Measurements from ENCODE around the gene RNF44.

Gene RNF44

DNA sequence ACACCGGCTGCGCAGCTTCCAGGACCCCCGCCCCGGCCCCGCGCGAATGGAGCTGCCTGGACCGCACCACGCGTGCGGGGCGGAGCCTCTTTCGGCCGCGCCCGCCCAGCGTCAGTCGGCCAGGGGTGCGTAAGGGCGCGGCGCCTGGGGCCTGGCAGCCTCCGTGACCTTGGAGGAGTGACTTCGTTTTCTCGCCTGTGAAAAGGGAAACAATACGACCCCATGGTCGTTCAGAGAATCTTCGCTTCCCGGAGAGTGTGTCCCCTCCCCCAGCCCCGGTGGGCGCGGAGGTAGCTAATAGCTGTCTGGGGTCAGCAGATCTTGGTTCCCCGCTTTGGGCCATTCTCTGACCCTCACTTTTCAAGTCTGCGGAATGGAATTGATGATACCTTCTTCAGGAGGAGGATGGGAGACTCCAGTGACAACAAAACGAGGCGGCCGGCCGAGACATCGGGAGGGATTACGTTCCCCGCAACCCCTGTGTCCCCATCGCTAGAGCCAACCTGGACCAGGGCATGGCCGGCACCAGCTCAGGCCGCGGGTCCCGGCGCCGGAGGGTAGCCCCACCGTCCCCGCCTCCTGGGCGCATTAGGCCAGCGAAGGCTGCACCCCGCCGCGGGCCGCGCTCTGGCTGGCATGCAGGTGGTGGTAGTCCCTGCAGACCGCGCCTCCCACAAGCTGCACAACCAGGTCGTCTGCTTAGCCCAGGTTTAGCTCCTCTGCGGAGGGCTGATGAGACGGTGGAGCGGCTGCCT lies 6.4 kb upstream of the RNF44 start:
- Histone ChIP-seq H3K36me3 (ENCODE audit: insufficient read depth, low read length) (no peaks in the 10 kb centered on the region), H3K9ac (ENCODE audit: low read depth, low read length) (peak overlapping the region; percentile 85), H3K4me1 (ENCODE audit: insufficient read depth, low read length) (peaks cover 28% of the 10 kb centered on the region), H3K9me3 (ENCODE audit: control insufficient read depth, insufficient read depth, low read length) (no peaks in the 10 kb centered on the region)

DNA sequence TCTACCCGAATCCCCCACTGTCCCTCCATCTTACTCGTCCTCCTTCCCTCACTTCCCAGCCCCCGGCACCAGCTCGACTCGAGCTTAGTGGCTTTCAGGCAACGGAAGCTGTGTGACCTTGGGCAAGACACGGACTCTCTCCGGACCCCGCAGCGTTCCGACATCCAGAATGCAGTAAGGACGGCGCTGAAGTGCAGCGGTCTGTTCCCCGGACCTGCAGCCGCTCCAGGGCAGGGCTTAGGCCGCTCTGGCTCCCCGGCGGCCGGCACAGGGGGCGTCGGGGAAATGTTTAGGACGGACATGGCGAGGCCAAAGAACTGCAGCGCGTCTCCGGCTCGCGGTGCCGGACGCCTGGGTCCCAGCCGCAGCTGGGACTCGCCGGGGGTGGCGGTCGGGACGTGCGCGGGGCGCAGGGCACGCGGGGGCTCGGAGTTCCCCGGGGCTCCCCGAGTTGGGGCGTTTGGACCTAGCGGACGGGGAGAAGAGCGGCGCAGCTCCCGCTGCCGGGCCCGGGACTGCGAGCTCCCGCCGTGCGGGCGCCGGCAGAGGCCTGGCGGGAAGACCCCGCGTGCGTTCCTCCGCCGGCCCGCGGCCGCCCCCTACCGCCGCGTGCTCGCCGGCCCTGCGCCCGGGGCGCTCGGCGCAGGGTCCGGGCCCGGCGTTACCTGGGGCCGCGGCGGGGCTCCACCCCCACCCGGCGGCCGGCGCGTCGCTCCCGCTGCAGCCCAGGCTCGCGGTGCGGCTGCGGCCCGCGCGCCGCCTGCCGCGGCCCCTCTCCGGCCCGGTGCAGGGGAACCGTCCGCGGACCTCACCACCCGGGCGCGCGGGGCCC lies 5.6 kb upstream of the RNF44 start:
- H3K36me3 ChIP-seq (ENCODE audit: insufficient read depth, low read length): no peaks in the 10 kb centered on the region
- peaks cover 29% of the 10 kb centered on the region for H3K4me1 ChIP-seq (ENCODE audit: insufficient read depth, low read length)
- H3K9ac ChIP-seq (ENCODE audit: low read depth, low read length): peak overlapping the region; percentile 85
- no peaks in the 10 kb centered on the region for H3K9me3 ChIP-seq (ENCODE audit: control insufficient read depth, insufficient read depth, low read length)

DNA sequence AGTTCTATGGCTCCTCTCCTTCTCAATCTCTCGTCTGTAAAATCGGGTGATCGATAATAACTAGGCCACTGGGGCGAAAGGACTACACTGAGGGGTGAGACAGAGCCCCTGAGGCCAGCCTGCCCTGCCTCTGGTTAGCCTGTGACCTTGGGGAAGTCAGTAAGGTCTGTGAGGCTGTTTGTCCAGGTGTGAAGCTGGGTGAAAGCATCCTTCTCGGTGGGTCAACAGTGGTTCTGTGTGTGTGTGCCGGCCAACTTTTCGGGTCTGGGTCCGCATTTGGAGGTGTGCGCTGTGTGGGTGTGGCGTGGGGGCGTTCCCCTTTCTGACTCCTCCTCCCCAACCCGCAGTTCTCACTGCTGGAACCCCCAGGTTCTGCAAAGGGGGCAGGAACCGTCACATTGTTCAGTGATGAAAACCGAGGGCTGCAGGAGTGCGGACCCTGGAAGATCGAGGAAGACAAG lies 5.0 kb upstream of the RNF44 start:
- H3K9ac ChIP-seq (ENCODE audit: low read depth, low read length): peak overlapping the region; percentile 85
- no peaks in the 10 kb centered on the region for H3K9me3 ChIP-seq (ENCODE audit: control insufficient read depth, insufficient read depth, low read length)
- no peaks in the 10 kb centered on the region for H3K36me3 ChIP-seq (ENCODE audit: insufficient read depth, low read length)
- H3K4me1 ChIP-seq (ENCODE audit: insufficient read depth, low read length): peaks cover 29% of the 10 kb centered on the region

DNA sequence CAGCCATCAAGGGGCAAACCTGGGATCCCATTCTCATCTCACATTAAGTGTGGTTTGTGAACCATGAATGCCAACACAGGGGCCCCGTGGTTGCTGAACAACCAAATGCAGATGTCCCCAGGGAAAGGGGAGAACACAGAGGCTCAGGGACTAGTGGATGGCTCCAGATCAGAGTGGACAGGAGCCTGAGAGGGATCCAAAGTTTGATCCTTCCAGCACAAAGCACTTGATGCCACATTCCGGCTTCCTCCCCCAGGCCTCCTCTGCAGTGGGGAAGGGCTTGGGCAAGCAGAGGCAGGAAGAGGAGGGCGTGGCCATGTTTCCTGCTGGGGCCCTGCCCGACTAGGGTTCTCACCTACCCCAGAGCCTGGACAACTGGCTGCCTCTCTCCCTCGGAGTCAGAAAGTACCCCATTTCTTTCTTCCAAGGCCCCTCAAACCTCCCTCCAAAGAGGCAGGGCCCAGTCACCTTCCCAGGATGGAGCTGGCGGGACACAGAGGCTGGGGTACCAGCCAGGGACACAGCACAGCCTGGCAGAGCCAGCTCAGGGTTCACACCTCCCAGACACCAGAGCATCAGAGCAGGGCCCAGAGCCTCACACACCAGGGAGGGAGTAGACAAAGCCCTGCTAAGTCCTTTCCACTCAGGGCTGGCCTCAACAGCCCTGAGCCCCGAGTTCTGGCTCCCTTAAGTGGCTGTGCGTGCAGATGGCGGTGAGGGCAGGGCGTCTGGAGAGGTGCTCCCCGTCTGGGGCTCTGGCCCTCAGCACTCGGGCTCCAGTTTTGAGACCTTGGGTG lies 4.3 kb upstream of the RNF44 start:
- peaks cover 29% of the 10 kb centered on the region for H3K4me1 ChIP-seq (ENCODE audit: insufficient read depth, low read length)

DNA sequence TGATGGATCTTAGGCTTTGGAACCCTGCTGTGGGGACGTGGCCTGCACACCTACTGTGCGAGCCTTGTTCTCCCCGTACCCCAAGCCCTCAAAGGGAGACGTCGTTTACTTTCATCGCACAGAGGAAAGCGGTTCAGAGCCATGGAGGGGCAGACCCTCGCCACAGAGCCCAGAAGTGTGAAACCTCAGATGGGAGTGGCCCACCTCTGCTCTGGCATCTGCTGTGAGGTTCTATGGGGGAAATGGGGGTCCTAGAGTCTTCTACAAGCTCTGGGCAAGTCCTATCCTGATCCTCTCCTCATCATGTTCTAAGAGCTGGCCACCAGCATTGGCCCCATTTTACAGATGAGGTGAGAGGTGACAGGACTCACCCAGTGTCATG lies 3.7 kb upstream of the RNF44 start:
- no peaks in the 10 kb centered on the region for H3K9me3 ChIP-seq (ENCODE audit: control insufficient read depth, insufficient read depth, low read length)
- H3K36me3 ChIP-seq (ENCODE audit: insufficient read depth, low read length): no peaks in the 10 kb centered on the region
- peaks cover 29% of the 10 kb centered on the region for H3K4me1 ChIP-seq (ENCODE audit: insufficient read depth, low read length)
- H3K9ac ChIP-seq (ENCODE audit: low read depth, low read length): peak overlapping the region; percentile 34

More for the DNA sequence above, 4.3 kb upstream of the RNF44 start:
- H3K9ac ChIP-seq (ENCODE audit: low read depth, low read length): peak overlapping the region; percentile 85
- H3K36me3 ChIP-seq (ENCODE audit: insufficient read depth, low read length): no peaks in the 10 kb centered on the region
- H3K9me3 ChIP-seq (ENCODE audit: control insufficient read depth, insufficient read depth, low read length): no peaks in the 10 kb centered on the region

DNA sequence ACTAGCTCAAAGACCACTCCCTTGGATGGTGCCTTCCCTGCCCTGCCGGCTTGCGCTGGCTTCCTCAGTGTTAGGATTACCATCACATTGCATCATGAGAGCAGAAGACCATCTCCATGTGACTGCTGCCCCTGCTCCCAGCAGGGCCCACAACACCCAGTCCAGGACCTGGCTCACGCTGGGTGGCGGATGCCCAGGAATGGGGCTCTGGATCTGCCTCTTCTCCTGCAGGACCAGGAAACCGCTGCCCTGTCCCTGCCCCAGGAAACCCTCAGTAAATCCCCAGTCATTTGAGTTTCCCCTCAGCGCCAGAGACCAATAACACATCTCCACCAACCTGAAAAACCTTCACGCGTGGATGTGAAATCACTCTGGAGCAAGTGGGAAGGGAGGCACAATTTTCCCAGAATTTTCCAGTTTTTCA lies 3.3 kb upstream of the RNF44 start:
- Histone ChIP-seq H3K9me3 (ENCODE audit: control insufficient read depth, insufficient read depth, low read length) (no peaks in the 10 kb centered on the region), H3K4me1 (ENCODE audit: insufficient read depth, low read length) (peaks cover 30% of the 10 kb centered on the region), H3K36me3 (ENCODE audit: insufficient read depth, low read length) (no peaks in the 10 kb centered on the region), H3K9ac (ENCODE audit: low read depth, low read length) (no peak overlapping the region; the same call in 1 of the 2 replicates)

DNA sequence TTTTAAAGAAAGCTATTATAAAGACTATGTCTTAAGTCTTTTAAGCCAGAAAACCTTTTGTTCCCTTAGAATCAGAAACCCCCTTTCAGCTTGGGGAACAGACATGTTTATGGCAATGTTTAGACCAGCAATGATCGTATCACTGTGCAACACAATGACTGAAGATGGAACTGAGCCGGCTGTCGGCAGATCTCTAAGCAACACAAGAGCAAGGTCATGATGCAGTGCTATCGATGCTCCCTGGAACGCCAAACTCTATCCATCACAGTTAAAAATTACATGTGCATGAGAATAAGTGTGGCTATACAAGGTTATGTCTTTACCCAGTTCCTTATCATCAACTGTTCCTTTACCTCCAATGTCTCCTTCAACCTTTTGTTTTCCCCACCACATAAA lies 1.8 kb upstream of the RNF44 start:
- Histone ChIP-seq H3K4me1 (ENCODE audit: insufficient read depth, low read length) (peaks cover 40% of the 10 kb centered on the region), H3K9me3 (ENCODE audit: control insufficient read depth, insufficient read depth, low read length) (no peaks in the 10 kb centered on the region), H3K36me3 (ENCODE audit: insufficient read depth, low read length) (no peaks in the 10 kb centered on the region), H3K9ac (ENCODE audit: low read depth, low read length) (no peak overlapping the region)

DNA sequence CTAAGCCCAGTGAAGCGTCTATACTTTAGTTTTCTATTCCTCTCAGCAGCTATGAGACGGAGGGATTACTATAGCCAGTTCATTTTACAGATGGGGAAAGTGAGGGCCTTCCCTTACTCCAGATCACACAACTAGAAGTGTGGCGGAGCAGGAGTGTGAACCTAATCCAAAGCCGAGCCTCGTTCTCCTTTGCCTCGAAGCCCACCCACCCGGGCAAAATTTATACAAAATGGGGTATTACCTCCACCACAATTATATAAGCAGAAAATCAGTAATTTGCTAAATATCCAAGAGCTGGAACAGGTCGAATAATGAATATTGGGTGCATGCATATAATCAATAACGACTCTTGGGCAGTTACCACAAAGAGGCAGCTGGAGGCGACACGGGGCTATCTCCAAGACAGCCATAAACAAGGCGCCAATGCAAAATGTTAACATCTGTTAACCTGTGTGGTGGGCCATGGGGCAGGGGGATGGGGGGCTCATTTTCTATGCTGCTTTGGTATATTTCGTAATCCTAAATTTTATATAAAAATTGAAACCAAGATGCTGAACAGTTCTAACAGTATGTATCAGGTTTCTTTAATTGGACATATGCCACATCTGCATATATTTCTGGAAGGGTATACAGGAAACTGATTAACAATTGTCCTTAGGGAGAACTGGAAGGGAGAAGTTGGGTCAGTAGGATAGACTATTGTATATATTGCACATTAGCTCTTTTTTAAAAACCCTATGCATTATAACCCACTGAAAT lies 1.2 kb upstream of the RNF44 start:
- H3K36me3 ChIP-seq (ENCODE audit: insufficient read depth, low read length): no peaks in the 10 kb centered on the region
- peak overlapping the region; percentile 66 for H3K9ac ChIP-seq (ENCODE audit: low read depth, low read length)
- H3K4me1 ChIP-seq (ENCODE audit: insufficient read depth, low read length): peaks cover 43% of the 10 kb centered on the region
- no peaks in the 10 kb centered on the region for H3K9me3 ChIP-seq (ENCODE audit: control insufficient read depth, insufficient read depth, low read length)

DNA sequence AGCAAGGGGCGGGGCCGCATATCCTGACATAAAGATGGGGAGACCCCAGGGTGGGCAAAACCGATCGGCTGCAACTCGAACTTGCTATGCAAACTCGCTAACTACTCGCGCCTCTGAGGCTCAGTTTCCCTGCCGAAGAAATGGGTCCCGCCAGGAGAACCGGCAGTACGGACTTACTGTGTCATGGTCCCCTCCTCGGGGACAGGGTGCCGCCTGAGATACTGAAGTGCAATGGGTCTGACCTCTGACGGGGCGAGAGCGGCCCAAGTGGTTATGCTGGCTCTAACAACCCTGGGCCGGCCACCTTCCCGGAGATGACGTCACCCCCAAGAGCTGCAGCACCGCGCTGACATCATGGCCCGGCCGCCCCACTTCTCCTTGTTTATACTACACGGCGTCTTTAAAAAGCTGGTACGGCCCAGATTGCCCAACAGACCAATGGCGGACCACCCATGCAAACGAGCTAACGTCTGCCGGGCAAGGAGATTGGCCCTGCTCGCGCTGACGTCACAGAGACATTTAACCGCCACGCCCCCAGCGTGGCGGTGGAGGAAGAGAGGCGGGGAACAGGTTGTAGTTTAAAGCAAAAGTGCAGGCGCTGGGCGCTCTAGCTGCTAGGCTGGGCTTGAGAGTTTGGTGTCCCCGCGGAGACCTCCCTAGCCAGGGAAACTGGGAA lies 490 bp upstream of the RNF44 start:
- Histone ChIP-seq H3K9me3 (ENCODE audit: control insufficient read depth, insufficient read depth, low read length) (no peaks in the 10 kb centered on the region), H3K4me1 (ENCODE audit: insufficient read depth, low read length) (peaks cover 43% of the 10 kb centered on the region), H3K36me3 (ENCODE audit: insufficient read depth, low read length) (no peaks in the 10 kb centered on the region), H3K9ac (ENCODE audit: low read depth, low read length) (peak overlapping the region; percentile 100)

DNA sequence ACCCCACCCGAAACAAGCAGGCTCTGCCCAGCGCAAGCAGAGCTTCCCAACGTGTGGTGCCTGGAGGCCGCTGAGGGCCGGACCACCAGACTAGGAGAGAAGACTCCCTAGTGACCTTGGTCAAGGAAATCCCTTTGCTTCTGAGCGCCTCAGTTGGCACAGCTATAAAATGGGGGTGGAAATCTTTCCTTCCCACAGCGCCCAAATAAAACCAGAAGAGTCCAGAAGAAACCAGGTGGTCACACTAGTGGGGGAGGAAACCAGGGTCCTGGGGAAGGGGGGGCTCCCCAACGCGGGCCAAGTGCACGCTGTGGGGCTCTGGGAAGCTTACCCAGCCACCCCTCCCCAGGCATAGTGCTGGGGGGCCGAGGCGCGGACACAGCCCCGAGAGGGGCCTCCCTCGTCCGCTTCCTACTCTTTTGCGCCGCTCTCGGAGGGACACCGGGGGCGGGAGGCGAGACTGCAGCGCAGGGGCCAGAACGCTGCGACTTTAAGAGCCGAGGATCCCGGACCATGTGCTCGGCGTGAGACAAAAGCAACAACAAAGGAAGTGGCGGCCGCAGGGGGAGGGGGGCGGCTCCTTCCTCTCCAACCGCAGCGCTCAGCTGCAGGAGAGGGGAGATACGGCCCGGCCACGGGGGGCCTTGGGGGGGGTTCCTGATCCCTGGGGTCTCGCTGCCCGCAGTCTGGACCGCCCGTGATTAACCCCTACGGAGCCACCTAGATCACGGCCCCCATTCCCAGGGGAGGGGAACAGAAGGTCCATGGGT lies 885 bp downstream of the RNF44 start:
- Histone ChIP-seq H3K36me3 (ENCODE audit: insufficient read depth, low read length) (peaks cover 3% of the 10 kb centered on the region), H3K9ac (ENCODE audit: low read depth, low read length) (peak overlapping the region; percentile 100), H3K4me1 (ENCODE audit: insufficient read depth, low read length) (peaks cover 37% of the 10 kb centered on the region), H3K9me3 (ENCODE audit: control insufficient read depth, insufficient read depth, low read length) (no peaks in the 10 kb centered on the region)

DNA sequence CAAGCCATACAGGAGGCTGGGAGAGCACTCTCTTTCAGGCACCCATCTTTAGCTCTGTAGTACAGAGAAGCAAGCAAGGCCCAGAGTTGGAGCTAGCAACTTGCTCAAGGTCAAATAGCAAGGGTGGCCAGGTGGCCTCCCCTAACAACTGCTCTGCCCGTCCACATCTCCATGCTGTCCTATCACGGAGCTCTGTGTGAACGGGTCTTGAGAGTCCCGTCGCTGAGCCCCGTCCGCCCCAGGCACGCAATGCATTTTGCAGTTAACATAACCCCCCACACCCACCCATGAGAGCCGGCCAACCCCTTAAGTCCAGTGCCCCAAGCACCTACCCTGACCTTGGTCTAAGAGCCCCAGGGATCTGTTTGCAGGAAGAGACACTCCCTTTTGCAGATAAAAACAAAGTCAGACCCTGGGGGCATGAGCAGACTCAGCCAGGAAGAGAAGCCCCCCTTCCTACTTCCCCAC lies 1.5 kb downstream of the RNF44 start:
- Histone ChIP-seq H3K36me3 (ENCODE audit: insufficient read depth, low read length) (peaks cover 7% of the 10 kb centered on the region), H3K9me3 (ENCODE audit: control insufficient read depth, insufficient read depth, low read length) (no peaks in the 10 kb centered on the region), H3K4me1 (ENCODE audit: insufficient read depth, low read length) (peaks cover 30% of the 10 kb centered on the region), H3K9ac (ENCODE audit: low read depth, low read length) (peak overlapping the region; percentile 100)

DNA sequence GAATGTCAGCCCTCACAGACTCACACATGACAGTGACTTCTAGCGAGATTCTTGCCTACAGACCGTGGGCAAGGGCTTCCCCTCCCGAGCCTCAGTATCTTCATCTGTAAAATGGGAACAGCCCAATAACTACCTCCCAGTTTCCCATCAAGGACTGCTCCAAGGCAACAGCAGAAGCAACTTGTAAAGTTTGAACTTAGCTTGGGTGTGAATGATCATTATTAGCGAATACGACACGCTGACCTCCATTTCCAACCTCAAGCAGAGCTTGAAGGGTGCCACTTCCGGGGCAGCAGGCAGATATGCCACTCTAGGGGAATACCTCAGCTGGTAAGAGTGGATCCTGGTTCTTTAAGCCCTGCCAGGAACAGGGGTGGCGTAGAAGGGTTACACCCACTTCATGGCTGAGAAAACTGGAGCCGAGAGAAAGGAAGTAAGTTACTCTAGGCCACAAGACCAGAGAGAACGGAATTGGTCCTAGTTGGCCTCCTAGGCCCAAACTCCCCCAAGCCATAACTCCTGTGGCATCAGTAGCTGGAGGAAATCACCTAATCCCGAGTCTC lies 2.0 kb downstream of the RNF44 start:
- H3K36me3 ChIP-seq (ENCODE audit: insufficient read depth, low read length): peaks cover 7% of the 10 kb centered on the region
- H3K4me1 ChIP-seq (ENCODE audit: insufficient read depth, low read length): peaks cover 25% of the 10 kb centered on the region
- H3K9me3 ChIP-seq (ENCODE audit: control insufficient read depth, insufficient read depth, low read length): no peaks in the 10 kb centered on the region
- H3K9ac ChIP-seq (ENCODE audit: low read depth, low read length): peak overlapping the region; percentile 100
